ENCODE measurements around the gene PTPRA.

DNA sequence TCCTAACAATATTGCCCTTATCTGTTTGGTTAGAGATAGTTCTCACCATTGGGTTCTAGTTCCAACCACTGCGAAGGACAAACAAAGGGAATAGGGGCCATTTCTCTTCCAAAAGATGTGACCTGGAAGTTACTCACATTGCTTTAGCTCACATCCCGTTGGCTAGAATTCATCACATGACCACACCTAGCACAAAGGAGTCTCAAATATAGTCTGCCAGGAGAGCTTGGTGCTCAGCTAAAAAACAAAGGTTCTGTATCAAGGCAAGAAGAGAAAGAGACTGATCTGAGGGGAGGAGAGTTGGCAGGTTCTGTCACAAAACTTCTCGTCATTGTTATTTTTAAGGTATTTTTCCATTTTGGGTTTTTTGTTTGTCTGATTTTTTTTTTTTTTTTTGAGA lies 100.3 kb downstream of the PTPRA start:
- TF ChIP-seq, protein P1, sequence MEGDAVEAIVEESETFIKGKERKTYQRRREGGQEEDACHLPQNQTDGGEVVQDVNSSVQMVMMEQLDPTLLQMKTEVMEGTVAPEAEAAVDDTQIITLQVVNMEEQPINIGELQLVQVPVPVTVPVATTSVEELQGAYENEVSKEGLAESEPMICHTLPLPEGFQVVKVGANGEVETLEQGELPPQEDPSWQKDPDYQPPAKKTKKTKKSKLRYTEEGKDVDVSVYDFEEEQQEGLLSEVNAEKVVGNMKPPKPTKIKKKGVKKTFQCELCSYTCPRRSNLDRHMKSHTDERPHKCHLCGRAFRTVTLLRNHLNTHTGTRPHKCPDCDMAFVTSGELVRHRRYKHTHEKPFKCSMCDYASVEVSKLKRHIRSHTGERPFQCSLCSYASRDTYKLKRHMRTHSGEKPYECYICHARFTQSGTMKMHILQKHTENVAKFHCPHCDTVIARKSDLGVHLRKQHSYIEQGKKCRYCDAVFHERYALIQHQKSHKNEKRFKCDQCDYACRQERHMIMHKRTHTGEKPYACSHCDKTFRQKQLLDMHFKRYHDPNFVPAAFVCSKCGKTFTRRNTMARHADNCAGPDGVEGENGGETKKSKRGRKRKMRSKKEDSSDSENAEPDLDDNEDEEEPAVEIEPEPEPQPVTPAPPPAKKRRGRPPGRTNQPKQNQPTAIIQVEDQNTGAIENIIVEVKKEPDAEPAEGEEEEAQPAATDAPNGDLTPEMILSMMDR (conservative IDR thresholded peaks at IDR 0.05; ENCODE audit: low read length) = no peak
- TF ChIP-seq EZH2phosphoT487 (IDR thresholded peaks at IDR 0.05; ENCODE audit: borderline replicate concordance, low read depth, low read length) = no peak
